Endothelial cell of umbilical vein (primary cell): ENCODE measurements around the gene EFNA5. TPM values are rescaled to one million over a fixed set of nuclear protein-coding genes. Genes with fewer than 3 reads are reported as not detected.
A peak's percentile ranks its signal among the peaks of the same experiment; 100 is the strongest.

Experiments
- BruUV-seq: library from RNA; stranded (reverse); fragments of 400-500 nt; replicated peaks from 2 replicates; lab custom pipeline; 2021; lab: Mats Ljungman, UMichigan
- CTCF ChIA-PET: fragments of 300-600, 350-600 bp; sonication (Branson Sonifier 250); formaldehyde crosslinking; loops from one replicate; lab custom pipeline; 2021; ENCODE audit warnings: antibody characterized with exemption, inconsistent platforms; lab: Charles Lee
- POLR2A ChIA-PET: fragments of 300-600, 350-600 bp; sonication (Branson Sonifier 250); formaldehyde crosslinking; loops from one replicate; lab custom pipeline; 2021; ENCODE audit warnings: antibody characterized with exemption, inconsistent platforms; lab: Charles Lee
- DNase-seq: peaks from one replicate; pipeline ENCODE4 v3.0.0-alpha.2; 2011; ENCODE audit warnings: low read depth, low spot score
- FAIRE-seq: peaks from 2 replicates; lab custom pipeline; 2011; peaks lifted over from hg19 to GRCh38; lab: Jason Lieb, UNC
- H2AFZ ChIP-seq: 2 replicates; pipeline ENCODE4 v1.6.0; 2012; ENCODE audit warnings: low read depth, low read length, control low read depth, inconsistent platforms
- H3K27ac ChIP-seq: 2 replicates; pipeline ENCODE4 v1.5.1; 2011; ENCODE audit warnings: low read depth, mild to moderate bottlenecking, control low read depth, low read length, moderate library complexity; ENCODE audit not compliant: insufficient read depth
- H3K27me3 ChIP-seq, 2 experiments: 2 replicates each; pipeline versions ENCODE4 v1.6.0 to v1.6.1; 2011; ENCODE audit warnings: low read length in 2 of 2, mixed read lengths in 1 of 2; ENCODE audit not compliant: control insufficient read depth in 2 of 2, insufficient read depth in 2 of 2
- H3K36me3 ChIP-seq, 2 experiments: 2 replicates in 1 of 2; 3 replicates in 1 of 2; pipeline ENCODE4 v1.5.1; 2011; ENCODE audit warnings: low read length in 2 of 2, mild to moderate bottlenecking in 1 of 2, moderate library complexity in 1 of 2; ENCODE audit not compliant: control insufficient read depth in 2 of 2, insufficient read depth in 2 of 2; ENCODE audit errors: extremely low read depth in 1 of 2
- H3K4me1 ChIP-seq: 3 replicates; pipeline ENCODE4 v1.5.1; 2011; ENCODE audit warnings: mild to moderate bottlenecking, low read length; ENCODE audit not compliant: control insufficient read depth, insufficient read depth; ENCODE audit errors: extremely low read depth
- H3K4me2 ChIP-seq: 2 replicates; pipeline ENCODE4 v1.6.1; 2011; ENCODE audit warnings: low read length, control low read depth, mixed read lengths; ENCODE audit not compliant: insufficient read depth
- H3K4me3 ChIP-seq, 3 experiments: fragments of 200-600 bp in 1 of 3; sonication (generic), shearing (Covaris generic) in 1 of 3; replicated peaks in 1 of 3; 2 replicates each; pipeline ENCODE4 v1.5.1; 2011 to 2016; ENCODE audit warnings: control low read depth in 3 of 3, low read length in 3 of 3, mild to moderate bottlenecking in 2 of 3, inconsistent platforms in 1 of 3, low read depth in 1 of 3, moderate library complexity in 1 of 3; ENCODE audit not compliant: insufficient read depth in 1 of 3
- H3K79me2 ChIP-seq: 2 replicates; pipeline ENCODE4 v1.6.0; 2012; ENCODE audit warnings: low read length, inconsistent platforms; ENCODE audit not compliant: control insufficient read depth, insufficient read depth
- H3K9ac ChIP-seq: replicated peaks from 2 replicates; pipeline ENCODE3; 2011; ENCODE audit warnings: low read length, control low read depth; ENCODE audit not compliant: insufficient read depth; ENCODE audit errors: extremely low read depth
- H3K9me1 ChIP-seq: replicated peaks from 3 replicates; pipeline ENCODE4 v1.6.0; 2011; ENCODE audit warnings: mild to moderate bottlenecking, low read length; ENCODE audit not compliant: control insufficient read depth, insufficient read depth; ENCODE audit errors: extremely low read depth
- H3K9me3 ChIP-seq: replicated peaks from 2 replicates; pipeline ENCODE4 v1.5.1; 2012; ENCODE audit warnings: low read length, inconsistent platforms; ENCODE audit not compliant: control insufficient read depth, insufficient read depth
- H4K20me1 ChIP-seq: replicated peaks from 2 replicates; pipeline ENCODE3; 2011; ENCODE audit warnings: mild to moderate bottlenecking, low read length; ENCODE audit not compliant: control insufficient read depth, insufficient read depth; ENCODE audit errors: extremely low read depth
- EZH2 ChIP-seq: IDR thresholded peaks from 2 replicates; pipeline ENCODE4 v1.6.1; 2012; ENCODE audit warnings: borderline replicate concordance, low read depth, mild to moderate bottlenecking, moderate library complexity, low read length, inconsistent platforms; ENCODE audit not compliant: severe bottlenecking
- FOS ChIP-seq: IDR thresholded peaks from 2 replicates; pipeline ENCODE4 v1.6.1; 2011; ENCODE audit warnings: mild to moderate bottlenecking, low read length, moderate library complexity, borderline replicate concordance; ENCODE audit not compliant: insufficient read depth
- GATA2 ChIP-seq: IDR thresholded peaks from 2 replicates; pipeline ENCODE4 v1.7.0; 2011; ENCODE audit warnings: low read depth, mild to moderate bottlenecking, moderate library complexity, mixed read lengths, low read length; ENCODE audit not compliant: insufficient read length, insufficient read depth
- JUN ChIP-seq: IDR thresholded peaks from 2 replicates; pipeline ENCODE4 v1.6.1; 2011; ENCODE audit warnings: borderline replicate concordance, low read depth; ENCODE audit not compliant: insufficient read length, insufficient read depth
- MYC ChIP-seq: IDR thresholded peaks from one replicate; pipeline ENCODE4 v1.6.1; 2011; ENCODE audit warnings: mild to moderate bottlenecking, low read depth, low read length
- POLR2A ChIP-seq: IDR thresholded peaks from 2 replicates; pipeline ENCODE4 v1.6.1; 2012; ENCODE audit warnings: low read depth, mild to moderate bottlenecking, control low read depth, low read length
- POLR2AphosphoS5 ChIP-seq: IDR thresholded peaks from 2 replicates; pipeline ENCODE4 v1.6.1; 2012; ENCODE audit warnings: low read depth, mild to moderate bottlenecking, control low read depth, low read length, moderate library complexity; ENCODE audit not compliant: insufficient read depth
- dilution Hi-C: fragments of 300-500 bp; cut with MboI; formaldehyde crosslinking; loops from one replicate; pipeline ENCODE4 v1.15.0; 2019; ENCODE audit warnings: low sequenced_read_pairs; ENCODE audit not compliant: extremely low pct_ligation_motif_present
- intact Hi-C: fragments of 100-400 bp; cut with micrococcal nuclease; formaldehyde crosslinking; loops from one replicate; pipeline ENCODE4 v1.10.0; 2022
- polyA plus RNA-seq, 4 experiments: library from polyadenylated mRNA; depleted of rRNA in 3 of 4; stranded (reverse) in 3 of 4; unstranded in 1 of 4; fragments of >200 nt; gene quantifications; 2 replicates each; pipeline versions ENCODE4 v1.2.1 to v1.2.3, GENCODE V29; 2011 to 2012; ENCODE audit warnings: missing spikeins in 1 of 4
- total RNA-seq: library from RNA; stranded (reverse); gene quantifications from 2 replicates; pipeline ENCODE4 v1.2.3, GENCODE V29; 2021
- TF ChIP-seq, protein P1 (sequence below): IDR thresholded peaks from 2 replicates; pipeline ENCODE4 v1.6.1; 2011; ENCODE audit not compliant: insufficient read depth, insufficient read length
- TF ChIP-seq, protein P2 (sequence below), 2 donors: IDR thresholded peaks; 1 replicate in 1 of 2; 2 replicates in 1 of 2; pipeline ENCODE4 v1.5.1; 2011; ENCODE audit warnings: low read length in 2 of 2, mild to moderate bottlenecking in 2 of 2, moderate library complexity in 2 of 2, control low read depth in 1 of 2, inconsistent platforms in 1 of 2, low read depth in 1 of 2; ENCODE audit not compliant: insufficient read depth in 1 of 2; ENCODE audit errors: extremely low read depth in 1 of 2

Gene EFNA5
- total and polyA plus RNA-seq, 2 donors (not counting 3 experiments of a cell fraction or from before 2014, with no cell fraction given): 13.6 to 22.1 TPM

DNA sequence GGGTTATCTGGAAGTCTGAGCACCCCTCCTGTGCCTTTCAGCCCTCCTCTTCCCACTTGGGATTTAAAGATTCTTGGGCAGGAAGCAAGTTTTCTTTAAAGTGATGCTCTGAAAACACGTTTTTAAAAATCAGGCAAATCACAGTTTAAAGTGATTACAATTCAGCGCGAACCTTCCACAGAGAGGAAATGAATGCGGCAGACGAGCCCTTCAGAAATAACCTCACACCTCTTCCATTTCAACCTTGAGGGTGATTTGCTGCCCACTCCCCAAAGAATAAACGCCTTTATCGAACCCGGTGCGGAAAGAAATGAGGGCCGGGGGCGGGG is 2.3 kb upstream of the EFNA5 start:
- no peaks in the 10 kb centered on the region for H3K36me3 ChIP-seq
- CTCF ChIA-PET: interaction anchor here (0.6 to 5.6 kb wide), 12 partner anchors 9 to 1404 kb away, joined by 3 to 25 read pairs (median 6); no protein-coding TSS in a partner anchor
- FAIRE-seq: no peak
- H3K4me3 ChIP-seq: peak overlapping the region; percentile 40 to 78 (median 45)
- H3K9me1 ChIP-seq: no peaks in the 10 kb centered on the region
- no peak for DNase-seq
- intact Hi-C loops (loop anchor here (1.0 to 10.0 kb wide), 15 partner anchors 101 to 1554 kb away; no protein-coding TSS in a partner anchor), dilution Hi-C loops (no loop called here)
- no peaks in the 10 kb centered on the region for H3K27me3 ChIP-seq
- H2AFZ ChIP-seq: peak overlapping the region; percentile 43
- H3K27ac ChIP-seq: peak overlapping the region; percentile 63
- H3K4me2 ChIP-seq: peak overlapping the region; percentile 68
- H3K79me2 ChIP-seq: peaks cover 24% of the 10 kb centered on the region
- no peak for TF ChIP-seq EZH2
- TF ChIP-seq, protein P1, sequence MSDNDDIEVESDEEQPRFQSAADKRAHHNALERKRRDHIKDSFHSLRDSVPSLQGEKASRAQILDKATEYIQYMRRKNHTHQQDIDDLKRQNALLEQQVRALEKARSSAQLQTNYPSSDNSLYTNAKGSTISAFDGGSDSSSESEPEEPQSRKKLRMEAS: no peak
- no peak for TF ChIP-seq FOS
- TF ChIP-seq POLR2AphosphoS5: no peak
- no peak for TF ChIP-seq MYC
- no peak for TF ChIP-seq POLR2A
- TF ChIP-seq JUN: no peak
- TF ChIP-seq, protein P2, sequence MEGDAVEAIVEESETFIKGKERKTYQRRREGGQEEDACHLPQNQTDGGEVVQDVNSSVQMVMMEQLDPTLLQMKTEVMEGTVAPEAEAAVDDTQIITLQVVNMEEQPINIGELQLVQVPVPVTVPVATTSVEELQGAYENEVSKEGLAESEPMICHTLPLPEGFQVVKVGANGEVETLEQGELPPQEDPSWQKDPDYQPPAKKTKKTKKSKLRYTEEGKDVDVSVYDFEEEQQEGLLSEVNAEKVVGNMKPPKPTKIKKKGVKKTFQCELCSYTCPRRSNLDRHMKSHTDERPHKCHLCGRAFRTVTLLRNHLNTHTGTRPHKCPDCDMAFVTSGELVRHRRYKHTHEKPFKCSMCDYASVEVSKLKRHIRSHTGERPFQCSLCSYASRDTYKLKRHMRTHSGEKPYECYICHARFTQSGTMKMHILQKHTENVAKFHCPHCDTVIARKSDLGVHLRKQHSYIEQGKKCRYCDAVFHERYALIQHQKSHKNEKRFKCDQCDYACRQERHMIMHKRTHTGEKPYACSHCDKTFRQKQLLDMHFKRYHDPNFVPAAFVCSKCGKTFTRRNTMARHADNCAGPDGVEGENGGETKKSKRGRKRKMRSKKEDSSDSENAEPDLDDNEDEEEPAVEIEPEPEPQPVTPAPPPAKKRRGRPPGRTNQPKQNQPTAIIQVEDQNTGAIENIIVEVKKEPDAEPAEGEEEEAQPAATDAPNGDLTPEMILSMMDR (IDR thresholded peaks at IDR 0.05; ENCODE audit: extremely low read depth in 1 of 2, insufficient read depth in 1 of 2, low read depth in 1 of 2, low read length in 2 of 2): no peak
- TF ChIP-seq GATA2: no peak
- no peaks in the 10 kb centered on the region for H3K9me3 ChIP-seq
- BruUV-seq: TSS peak; percentile 62
- POLR2A ChIA-PET: interaction anchor here (0.6 to 1.0 kb wide), 4 partner anchors 106 to 296 kb away, joined by 3 to 5 read pairs (median 4); no protein-coding TSS in a partner anchor
- H4K20me1 ChIP-seq: no peaks in the 10 kb centered on the region
- H3K9ac ChIP-seq: peak overlapping the region; percentile 70
- peaks cover 3% of the 10 kb centered on the region for H3K4me1 ChIP-seq
